Activated naive CD4-positive, alpha-beta T cell treated with anti-CD3 and anti-CD28 coated beads, Interleukin-2, amount 10 ng/mL, durations not matched to agents 7 days and 5 days (primary cell): ENCODE results near the gene STAMBPL1.

Experiments used
- CTCF ChIA-PET: fragments of 350-600 bp; sonication (Branson Sonifier 250); formaldehyde crosslinking; loops from one replicate; lab custom pipeline; 2021; ENCODE audit warnings: antibody characterized with exemption; lab: Charles Lee
- DNase-seq: peaks from one replicate; pipeline ENCODE4 v3.0.0-alpha.2; 2020
- H3K27ac Mint-ChIP-seq: one replicate; pipeline ENCODE4 v1.8.0; 2021; ENCODE audit warnings: mild to moderate bottlenecking, moderate library complexity, mixed read lengths
- H3K27me3 Mint-ChIP-seq: one replicate; pipeline ENCODE4 v1.8.0; 2021; ENCODE audit warnings: mild to moderate bottlenecking, mixed read lengths
- H3K36me3 Mint-ChIP-seq: one replicate; pipeline ENCODE4 v1.8.0; 2021; ENCODE audit warnings: mixed read lengths
- H3K4me1 Mint-ChIP-seq: one replicate; pipeline ENCODE4 v1.8.0; 2021; ENCODE audit warnings: mixed read lengths
- H3K4me3 Mint-ChIP-seq: one replicate; pipeline ENCODE4 v1.8.0; 2021; ENCODE audit warnings: mild to moderate bottlenecking, moderate library complexity, mixed read lengths
- H3K9me3 Mint-ChIP-seq: one replicate; pipeline ENCODE4 v1.8.0; 2021; ENCODE audit warnings: mixed read lengths

The STAMBPL1 gene

GRCh38 chr10:88903715-88904114, 23.7 kb downstream of the STAMBPL1 start:
- no peak overlapping the region for H3K4me3 Mint-ChIP-seq
- CTCF ChIA-PET, result interaction anchor here (5.0 kb wide), 1 partner anchor 69 kb away, joined by 27 read pairs; no protein-coding TSS in a partner anchor
- no peaks in the 10 kb centered on the region for H3K27me3 Mint-ChIP-seq
- no peak for DNase-seq
- peaks cover 70% of the 10 kb centered on the region for H3K36me3 Mint-ChIP-seq
- H3K27ac Mint-ChIP-seq, result no peak overlapping the region
- H3K9me3 Mint-ChIP-seq, result no peaks in the 10 kb centered on the region
- peaks cover 32% of the 10 kb centered on the region for H3K4me1 Mint-ChIP-seq

DNA sequence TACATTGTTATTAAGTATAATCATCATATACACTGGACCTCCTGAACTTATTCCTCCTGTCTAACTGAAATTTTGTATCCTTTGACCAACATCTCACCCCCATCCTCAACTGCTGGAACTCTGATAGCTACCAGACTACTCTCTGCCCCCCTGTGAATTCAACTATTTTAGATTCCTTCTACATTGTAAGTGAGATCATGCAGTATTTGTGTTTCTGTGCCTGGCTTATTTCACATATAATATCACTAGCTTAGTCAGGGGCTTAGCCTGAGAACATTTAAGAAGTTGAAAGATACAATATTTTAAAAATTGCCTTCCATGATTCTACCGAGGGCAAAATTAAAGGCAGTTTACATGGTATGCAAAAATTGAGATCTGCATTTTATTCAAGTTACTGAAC, 26.9 kb downstream of the STAMBPL1 start:
- no peaks in the 10 kb centered on the region for H3K9me3 Mint-ChIP-seq
- no peak for DNase-seq
- CTCF ChIA-PET, result interaction anchor here (1.2 to 2.9 kb wide), 3 partner anchors 22 to 71 kb away, joined by 3 to 12 read pairs (median 8); no protein-coding TSS in a partner anchor
- peaks cover 70% of the 10 kb centered on the region for H3K36me3 Mint-ChIP-seq
- H3K4me3 Mint-ChIP-seq, result no peak overlapping the region
- no peaks in the 10 kb centered on the region for H3K27me3 Mint-ChIP-seq
- no peak overlapping the region for H3K27ac Mint-ChIP-seq
- peaks cover 6% of the 10 kb centered on the region for H3K4me1 Mint-ChIP-seq

DNA sequence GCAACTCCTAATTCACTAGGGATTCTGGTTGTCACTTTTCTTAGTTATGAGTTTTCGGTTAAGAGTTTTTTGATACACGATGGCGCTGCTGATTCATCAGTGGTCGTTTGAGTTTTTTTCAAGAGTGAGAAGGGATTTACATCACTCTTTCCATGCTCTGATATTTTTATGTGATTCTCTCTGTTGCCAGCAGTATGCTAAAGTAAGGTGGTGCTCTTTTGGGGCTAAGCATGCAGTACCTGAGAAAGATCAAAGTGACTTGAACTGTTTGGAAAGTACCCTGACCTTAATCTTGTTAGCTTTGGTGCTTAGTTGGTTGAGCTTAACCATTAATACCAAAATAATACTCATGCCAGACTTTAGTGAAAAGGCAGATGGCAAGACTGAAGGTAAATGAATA, 28.1 kb downstream of the STAMBPL1 start:
- H3K4me3 Mint-ChIP-seq, result no peak overlapping the region
- H3K27me3 Mint-ChIP-seq, result no peaks in the 10 kb centered on the region
- H3K9me3 Mint-ChIP-seq, result no peaks in the 10 kb centered on the region
- no peak for DNase-seq
- H3K27ac Mint-ChIP-seq, result no peak overlapping the region
- H3K4me1 Mint-ChIP-seq, result peaks cover 3% of the 10 kb centered on the region
- CTCF ChIA-PET, result interaction anchor here (1.2 to 2.9 kb wide), 3 partner anchors 23 to 72 kb away, joined by 3 to 12 read pairs (median 8); no protein-coding TSS in a partner anchor
- peaks cover 69% of the 10 kb centered on the region for H3K36me3 Mint-ChIP-seq

GRCh38 chr10:88911116-88911515, 31.1 kb downstream of the STAMBPL1 start:
- H3K36me3 Mint-ChIP-seq, result peaks cover 64% of the 10 kb centered on the region
- CTCF ChIA-PET, result interaction anchor here (0.6 kb wide), 1 partner anchor 799 kb away, joined by 3 read pairs; no protein-coding TSS in a partner anchor
- H3K27ac Mint-ChIP-seq, result no peak overlapping the region
- peaks cover 7% of the 10 kb centered on the region for H3K4me1 Mint-ChIP-seq
- no peaks in the 10 kb centered on the region for H3K9me3 Mint-ChIP-seq
- H3K27me3 Mint-ChIP-seq, result no peaks in the 10 kb centered on the region
- DNase-seq, result no peak
- H3K4me3 Mint-ChIP-seq, result no peak overlapping the region

DNA sequence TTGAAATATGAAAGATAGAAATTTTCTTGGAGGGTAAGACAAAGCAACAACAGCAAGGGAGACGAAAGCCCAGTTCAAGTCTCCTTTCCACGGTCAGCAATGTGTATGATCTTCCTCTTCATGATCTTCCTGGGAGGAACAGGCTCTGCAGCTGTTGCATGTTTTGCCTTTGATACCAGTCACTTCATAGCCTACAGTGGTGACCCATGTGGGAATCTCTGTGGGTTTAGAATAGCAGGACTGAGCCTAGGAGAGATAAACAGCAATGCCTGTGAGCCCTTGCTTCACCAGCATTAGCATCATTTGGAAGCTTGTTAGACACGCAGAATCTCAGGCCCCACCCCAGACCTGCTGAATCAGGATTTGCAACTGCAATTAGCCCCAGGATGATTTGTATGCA, 31.8 kb downstream of the STAMBPL1 start:
- DNase-seq, result no peak
- CTCF ChIA-PET, result no interaction called here
- no peaks in the 10 kb centered on the region for H3K27me3 Mint-ChIP-seq
- H3K9me3 Mint-ChIP-seq, result no peaks in the 10 kb centered on the region
- H3K27ac Mint-ChIP-seq, result no peak overlapping the region
- H3K4me3 Mint-ChIP-seq, result no peak overlapping the region
- H3K36me3 Mint-ChIP-seq, result peaks cover 65% of the 10 kb centered on the region
- peaks cover 7% of the 10 kb centered on the region for H3K4me1 Mint-ChIP-seq

- peaks cover 71% of the 10 kb centered on the region for H3K36me3 Mint-ChIP-seq
- H3K27me3 Mint-ChIP-seq, result no peaks in the 10 kb centered on the region
- peaks cover 6% of the 10 kb centered on the region for H3K4me1 Mint-ChIP-seq
- no peak for DNase-seq
- no peak overlapping the region for H3K4me3 Mint-ChIP-seq
- no peaks in the 10 kb centered on the region for H3K9me3 Mint-ChIP-seq
- CTCF ChIA-PET, result no interaction called here
- H3K27ac Mint-ChIP-seq, result no peak overlapping the region
Measured at GRCh38 chr10:88913127-88913526, 33.1 kb downstream of the STAMBPL1 start.

- CTCF ChIA-PET, result no interaction called here
- no peaks in the 10 kb centered on the region for H3K27me3 Mint-ChIP-seq
- DNase-seq, result no peak
- H3K9me3 Mint-ChIP-seq, result no peaks in the 10 kb centered on the region
- H3K4me1 Mint-ChIP-seq, result peaks cover 4% of the 10 kb centered on the region
- H3K36me3 Mint-ChIP-seq, result peaks cover 64% of the 10 kb centered on the region
- no peak overlapping the region for H3K4me3 Mint-ChIP-seq
- no peak overlapping the region for H3K27ac Mint-ChIP-seq
Measured at GRCh38 chr10:88913788-88914187, 33.7 kb downstream of the STAMBPL1 start.

DNA sequence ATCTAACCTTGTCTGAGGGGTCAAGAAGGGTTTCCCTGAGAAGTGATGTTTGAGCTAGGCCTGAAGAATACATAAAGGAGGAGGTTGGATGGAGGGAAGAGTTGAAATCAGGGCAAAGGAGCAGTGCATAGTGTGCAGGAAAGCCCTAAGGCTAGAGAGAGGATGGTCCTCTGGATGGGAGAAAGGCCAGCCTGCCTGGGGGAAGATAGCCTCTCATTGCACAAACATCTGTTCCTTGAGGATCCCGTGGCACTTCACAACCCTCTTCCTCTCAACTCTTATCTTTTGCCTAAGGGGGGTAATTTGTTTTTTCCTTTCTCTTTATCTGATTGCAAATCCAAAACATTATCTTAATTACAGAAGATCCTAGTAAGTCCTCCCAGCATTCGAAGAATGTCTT, 35.7 kb downstream of the STAMBPL1 start:
- CTCF ChIA-PET, result no interaction called here
- Mint-ChIP-seq H3K4me3 (no peak overlapping the region), H3K27ac (peak overlapping the region; percentile 42), H3K4me1 (peaks cover 4% of the 10 kb centered on the region), H3K27me3 (no peaks in the 10 kb centered on the region), H3K9me3 (no peaks in the 10 kb centered on the region), H3K36me3 (peaks cover 60% of the 10 kb centered on the region)
- DNase-seq, result no peak

DNA sequence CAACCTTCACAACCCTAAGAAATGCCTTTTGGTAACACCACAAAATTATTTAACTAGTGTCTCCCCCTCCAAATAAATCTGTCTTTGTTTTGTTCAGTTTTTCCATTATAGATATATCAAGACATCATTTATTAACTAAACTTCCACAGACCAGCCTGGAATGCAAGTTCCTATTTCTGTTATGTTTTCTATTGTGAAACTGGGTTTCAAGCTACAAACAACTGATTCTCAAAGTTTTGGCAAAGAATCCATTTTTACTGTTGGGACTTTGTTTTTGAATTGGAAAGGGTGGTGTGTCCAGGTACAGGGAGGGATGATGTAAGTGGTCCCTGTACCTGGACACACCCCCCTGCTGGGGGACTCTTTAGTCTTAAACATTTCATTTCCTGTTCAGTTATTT, 36.2 kb downstream of the STAMBPL1 start:
- Mint-ChIP-seq H3K9me3 (no peaks in the 10 kb centered on the region), H3K27me3 (no peaks in the 10 kb centered on the region), H3K36me3 (peaks cover 58% of the 10 kb centered on the region), H3K4me3 (no peak overlapping the region), H3K4me1 (peaks cover 4% of the 10 kb centered on the region), H3K27ac (no peak overlapping the region)
- CTCF ChIA-PET, result interaction anchor here (1.5 kb wide), 1 partner anchor 18 kb away, joined by 4 read pairs; no protein-coding TSS in a partner anchor
- no peak for DNase-seq

DNA sequence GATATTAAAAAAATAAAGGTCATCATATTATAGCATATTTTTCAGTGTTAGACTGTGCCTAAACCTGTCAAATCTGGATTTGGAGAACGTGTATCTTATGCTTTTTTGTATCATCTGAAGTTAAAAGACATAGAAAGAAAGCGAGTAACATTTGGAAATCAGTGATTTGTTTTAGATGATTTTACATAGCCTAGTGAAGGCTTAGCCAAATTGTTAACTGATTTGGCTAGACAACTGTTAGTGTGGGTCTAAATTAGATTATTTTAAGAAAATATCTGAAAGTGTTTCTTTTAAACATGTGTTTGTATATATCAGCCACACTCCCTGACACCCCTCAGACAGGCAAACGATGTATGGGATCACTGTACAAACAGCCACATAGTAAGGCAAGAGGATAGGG, 36.9 kb downstream of the STAMBPL1 start:
- Mint-ChIP-seq H3K27me3 (no peaks in the 10 kb centered on the region), H3K36me3 (peaks cover 54% of the 10 kb centered on the region)

DNA sequence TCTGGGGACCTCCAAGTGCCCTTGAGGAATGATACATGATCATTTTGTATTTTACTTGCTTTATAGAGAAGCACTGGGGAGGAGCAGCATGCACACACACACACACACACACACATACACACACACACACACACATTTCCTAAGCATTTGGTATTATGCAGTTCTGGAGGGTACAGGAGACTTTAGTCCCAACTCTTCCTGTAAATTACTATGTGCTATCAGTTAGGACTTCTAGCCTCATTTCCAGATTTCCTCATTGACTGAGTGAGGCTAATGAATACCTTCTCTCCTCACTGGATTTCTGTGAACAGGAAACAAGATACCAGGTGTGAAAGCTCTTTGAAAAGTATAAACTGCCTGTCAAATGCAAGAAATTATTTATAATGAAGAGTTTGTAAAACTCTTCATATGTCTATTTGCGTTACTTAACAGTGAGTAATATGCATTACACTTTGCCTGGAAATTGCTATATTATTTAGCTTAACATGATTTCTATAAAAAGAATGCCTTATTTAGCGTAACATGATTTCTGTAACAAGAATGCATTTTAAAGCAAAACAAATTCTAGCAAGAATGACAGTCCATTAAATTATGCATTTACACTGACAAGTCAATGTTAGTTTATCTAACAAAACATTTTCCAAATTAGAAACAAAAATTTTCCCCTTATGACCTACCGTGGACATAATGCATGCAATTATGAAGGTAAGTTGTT, 38.3 kb downstream of the STAMBPL1 start:
- no peak overlapping the region for H3K27ac Mint-ChIP-seq
- no peaks in the 10 kb centered on the region for H3K9me3 Mint-ChIP-seq
- H3K36me3 Mint-ChIP-seq, result peaks cover 53% of the 10 kb centered on the region
- CTCF ChIA-PET, result no interaction called here
- DNase-seq, result no peak
- no peak overlapping the region for H3K4me3 Mint-ChIP-seq
- no peaks in the 10 kb centered on the region for H3K27me3 Mint-ChIP-seq
- peaks cover 4% of the 10 kb centered on the region for H3K4me1 Mint-ChIP-seq

More for the DNA sequence above, 36.9 kb downstream of the STAMBPL1 start:
- Mint-ChIP-seq H3K9me3 (no peaks in the 10 kb centered on the region), H3K27ac (no peak overlapping the region), H3K4me3 (no peak overlapping the region), H3K4me1 (peaks cover 4% of the 10 kb centered on the region)
- CTCF ChIA-PET, result interaction anchor here (1.0 to 1.5 kb wide), 2 partner anchors 17 to 81 kb away, joined by 3 to 4 read pairs; no protein-coding TSS in a partner anchor
- DNase-seq, result no peak

GRCh38 chr10:88919041-88919440, 39.0 kb downstream of the STAMBPL1 start:
- Mint-ChIP-seq H3K27me3 (no peaks in the 10 kb centered on the region), H3K9me3 (no peaks in the 10 kb centered on the region), H3K36me3 (peaks cover 57% of the 10 kb centered on the region), H3K27ac (no peak overlapping the region), H3K4me3 (no peak overlapping the region), H3K4me1 (peaks cover 4% of the 10 kb centered on the region)
- CTCF ChIA-PET, result no interaction called here
- no peak for DNase-seq

GRCh38 chr10:88920198-88920597, 40.2 kb downstream of the STAMBPL1 start:
- Mint-ChIP-seq H3K4me3 (no peak overlapping the region), H3K27ac (no peak overlapping the region), H3K36me3 (peaks cover 62% of the 10 kb centered on the region), H3K27me3 (no peaks in the 10 kb centered on the region), H3K9me3 (no peaks in the 10 kb centered on the region), H3K4me1 (peaks cover 4% of the 10 kb centered on the region)
- CTCF ChIA-PET, result interaction anchor here (0.6 kb wide), 1 partner anchor 76 kb away, joined by 3 read pairs; no protein-coding TSS in a partner anchor
- DNase-seq, result no peak

DNA sequence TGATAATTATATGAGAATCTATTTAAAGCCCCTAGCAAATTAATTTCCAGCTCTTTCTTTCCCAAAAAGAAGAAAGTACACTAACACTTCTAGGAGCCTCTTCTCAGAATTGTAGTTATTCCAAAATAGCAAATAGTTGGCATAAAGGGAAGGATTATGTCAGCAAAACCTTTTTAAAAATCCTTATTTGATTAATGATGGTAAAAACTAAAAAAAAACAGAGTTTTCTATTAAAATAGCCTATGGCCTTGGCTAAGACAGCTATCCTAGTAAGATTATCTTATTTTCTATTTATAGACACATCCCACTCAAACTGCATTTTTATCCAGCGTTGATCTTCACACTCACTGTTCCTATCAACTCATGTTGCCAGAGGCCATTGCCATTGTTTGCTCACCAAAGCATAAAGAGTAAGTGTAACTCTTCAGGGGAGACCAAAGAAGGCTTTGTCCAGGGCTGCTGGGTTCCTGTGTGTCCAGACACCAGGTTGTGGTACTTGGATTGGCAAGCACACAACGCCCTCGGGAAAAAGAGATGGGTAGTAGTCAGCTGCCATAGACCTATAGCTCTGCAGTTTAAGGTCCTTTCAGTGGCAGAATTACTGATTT, 41.0 kb downstream of the STAMBPL1 start:
- no peaks in the 10 kb centered on the region for H3K9me3 Mint-ChIP-seq
- peaks cover 60% of the 10 kb centered on the region for H3K36me3 Mint-ChIP-seq
- no peak for DNase-seq
- H3K4me1 Mint-ChIP-seq, result no peaks in the 10 kb centered on the region
- H3K4me3 Mint-ChIP-seq, result no peak overlapping the region
- no peaks in the 10 kb centered on the region for H3K27me3 Mint-ChIP-seq
- H3K27ac Mint-ChIP-seq, result no peak overlapping the region
- CTCF ChIA-PET, result interaction anchor here (0.8 to 1.4 kb wide), 2 partner anchors 41 to 297 kb away, joined by 3 read pairs; partner anchors contain the start of gene STAMBPL1
